Hippocampal formation (tissue), 2 donors: Measurements from ENCODE around the gene ATRN.
A peak's percentile ranks its signal among the peaks of the same experiment; 100 is the strongest.
"Not testable (repeated sequence)": the region's sequence is repeated elsewhere in the genome, so short reads cannot be mapped to it uniquely, and the experiment has no call there.

ENCODE experiments used
- DNase-seq, 2 donors: peaks; one replicate each; lab custom pipeline; 2025; lab: John Stamatoyannopoulos, UW

Gene ATRN

DNA sequence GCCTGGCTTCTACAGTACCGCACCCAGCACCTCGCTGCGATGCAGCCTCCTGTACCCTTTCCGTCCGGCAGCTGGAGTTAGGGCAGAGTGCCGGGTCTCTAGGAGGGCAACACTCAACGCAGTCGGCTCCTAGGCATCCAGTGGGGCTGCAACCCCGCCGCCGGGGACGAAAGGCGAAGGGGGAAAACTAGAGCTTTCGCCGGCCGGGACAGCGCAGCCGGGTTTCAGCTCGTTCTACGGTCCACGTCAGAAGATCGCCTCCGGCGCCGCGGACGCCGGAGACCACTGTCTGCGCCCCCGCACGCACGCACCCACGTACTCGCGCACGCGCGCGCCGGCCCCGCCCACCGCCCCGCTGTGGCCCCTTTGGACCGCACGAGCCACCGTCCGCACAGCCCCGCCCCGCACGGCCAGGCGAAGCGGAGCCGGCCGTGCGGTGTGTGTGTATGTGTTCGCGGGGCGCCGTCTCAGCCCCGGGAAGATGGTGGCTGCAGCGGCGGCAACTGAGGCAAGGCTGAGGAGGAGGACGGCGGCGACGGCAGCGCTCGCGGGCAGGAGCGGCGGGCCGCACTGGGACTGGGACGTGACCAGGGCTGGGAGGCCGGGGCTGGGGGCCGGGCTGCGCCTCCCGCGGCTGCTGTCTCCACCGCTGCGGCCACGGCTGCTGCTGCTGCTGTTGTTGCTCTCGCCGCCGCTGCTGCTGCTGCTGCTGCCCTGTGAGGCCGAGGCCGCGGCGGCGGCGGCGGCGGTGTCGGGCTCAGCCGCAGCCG lies at the start of gene ATRN:
ATRN (plus strand) TSS at position 392 of the 770 bp plus-strand sequence; CDS start at position 482, 90 bp downstream.
- DNase-seq: peak; percentile 65 to 85

DNA sequence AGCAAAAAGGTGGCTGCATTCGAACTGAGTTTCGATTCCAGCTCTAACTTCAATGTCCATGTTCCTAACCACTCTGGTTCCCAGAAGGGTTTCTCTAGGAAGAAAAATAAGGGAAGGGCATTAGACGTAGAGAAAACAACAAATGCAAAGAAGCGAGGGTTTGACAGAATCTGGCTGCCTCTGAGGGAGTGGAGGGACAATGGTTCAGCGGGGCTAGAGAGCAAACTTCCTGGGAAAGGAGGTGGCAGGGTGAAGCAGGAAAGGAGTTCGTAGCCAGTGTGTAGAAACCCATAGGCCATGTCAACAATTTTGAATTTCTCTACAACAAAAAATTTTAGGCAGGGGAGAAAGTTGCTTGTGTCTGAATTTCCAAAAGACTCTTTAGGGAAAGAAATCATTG lies 48.8 kb upstream of the ATRN start:
- no peak for DNase-seq

- DNase-seq: no peak
These were observed 47.7 kb upstream of the ATRN start for GRCh38 chr20:3423126-3423525.

DNA sequence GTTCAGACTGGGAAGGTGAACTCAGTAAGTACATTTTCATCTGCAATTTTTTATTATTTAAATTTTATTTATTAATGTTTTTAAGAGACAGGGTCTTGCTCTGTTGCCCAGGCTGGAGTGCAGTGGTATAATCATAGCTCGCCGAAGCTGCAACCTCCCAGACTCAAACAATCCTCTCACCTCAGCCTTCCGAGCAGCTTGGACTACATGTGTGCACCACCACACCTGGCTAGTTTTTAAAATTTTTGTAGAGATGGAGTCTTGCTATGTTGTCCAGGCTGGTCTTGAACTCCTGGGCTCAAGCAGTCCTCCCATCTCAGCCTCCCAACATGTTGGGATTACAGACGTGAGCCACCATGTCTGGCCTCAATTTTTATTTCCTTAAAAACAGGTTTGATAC lies 44.1 kb upstream of the ATRN start:
- DNase-seq: not testable (repeated sequence)

DNA sequence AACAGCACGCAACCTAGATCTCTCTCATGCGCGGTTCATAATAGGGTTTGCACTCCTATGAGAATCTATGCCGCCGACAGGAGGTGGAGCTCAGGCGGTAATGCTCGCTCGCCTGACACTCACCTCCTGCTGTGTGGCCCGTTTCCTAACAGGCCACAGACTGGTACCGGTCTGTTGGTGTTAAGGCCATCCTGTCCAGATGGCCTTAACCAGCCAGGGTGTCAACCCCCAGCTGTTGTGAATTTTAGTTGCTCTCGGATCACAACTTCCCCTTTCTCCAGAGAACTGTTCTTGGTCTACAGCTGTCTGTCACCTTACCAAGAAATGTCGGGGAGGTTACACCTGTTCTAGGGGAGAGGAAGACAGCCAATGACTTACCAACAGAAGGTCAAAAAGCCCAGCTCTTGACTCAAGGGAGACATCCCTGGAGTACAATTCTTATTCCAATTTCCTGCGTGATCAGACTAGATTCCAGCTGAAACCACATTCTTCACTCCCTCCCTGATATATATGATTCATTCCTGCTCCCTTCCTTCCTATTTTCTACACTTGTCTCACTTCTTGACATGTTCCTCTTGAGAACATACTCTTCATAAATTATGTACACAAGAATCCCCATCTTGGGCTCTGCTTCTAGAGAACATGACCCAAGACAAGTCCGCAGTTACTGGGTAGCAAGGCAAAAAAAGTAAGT lies 40.3 kb upstream of the ATRN start:
- DNase-seq: no peak

DNA sequence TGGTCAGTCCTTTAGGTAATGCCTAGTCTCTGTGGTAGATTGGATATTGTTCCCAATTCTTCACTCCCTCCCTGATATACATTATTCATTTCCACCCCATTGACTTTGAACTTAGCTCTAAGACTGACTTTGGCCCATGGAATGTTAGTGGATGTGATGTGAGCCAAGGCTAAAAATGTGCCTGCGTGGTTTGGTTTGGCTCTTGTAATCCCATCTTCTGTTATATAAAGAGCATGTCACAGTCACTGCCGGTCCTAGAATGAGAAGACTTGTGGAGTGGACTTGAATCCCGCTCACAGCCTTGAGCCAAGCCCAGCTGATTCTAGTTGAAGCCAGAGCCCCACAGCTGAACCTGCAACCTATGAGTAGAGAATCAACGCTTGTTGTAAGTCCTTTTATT lies 39.7 kb upstream of the ATRN start:
- DNase-seq: no peak

- no peak for DNase-seq
These were observed 38.0 kb upstream of the ATRN start for GRCh38 chr20:3432844-3433243.

DNA sequence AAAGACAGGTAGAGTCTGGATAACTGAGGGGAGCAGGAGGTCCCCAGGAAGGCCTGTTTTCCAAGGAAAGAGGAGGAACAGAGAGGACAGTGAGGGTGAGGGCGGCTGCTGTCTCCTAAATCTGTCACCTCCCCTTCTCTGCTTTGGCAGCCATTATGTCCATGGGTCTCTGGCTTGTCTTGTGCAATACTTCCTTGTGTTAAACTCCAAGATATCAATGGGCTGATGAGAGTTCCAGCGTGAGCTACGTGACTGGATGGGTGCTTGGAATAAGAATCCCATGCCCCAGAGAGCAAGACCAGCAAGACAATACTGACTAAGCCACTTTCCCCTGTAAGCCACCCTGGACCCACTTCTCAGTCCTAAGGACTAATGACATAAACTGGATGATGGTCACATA lies 37.1 kb upstream of the ATRN start:
- no peak for DNase-seq

- DNase-seq: no peak
These were observed 36.6 kb upstream of the ATRN start for GRCh38 chr20:3434232-3434631.

GRCh38 chr20:3436864-3437574 lies 33.8 kb upstream of the ATRN start:
- no peak for DNase-seq

DNA sequence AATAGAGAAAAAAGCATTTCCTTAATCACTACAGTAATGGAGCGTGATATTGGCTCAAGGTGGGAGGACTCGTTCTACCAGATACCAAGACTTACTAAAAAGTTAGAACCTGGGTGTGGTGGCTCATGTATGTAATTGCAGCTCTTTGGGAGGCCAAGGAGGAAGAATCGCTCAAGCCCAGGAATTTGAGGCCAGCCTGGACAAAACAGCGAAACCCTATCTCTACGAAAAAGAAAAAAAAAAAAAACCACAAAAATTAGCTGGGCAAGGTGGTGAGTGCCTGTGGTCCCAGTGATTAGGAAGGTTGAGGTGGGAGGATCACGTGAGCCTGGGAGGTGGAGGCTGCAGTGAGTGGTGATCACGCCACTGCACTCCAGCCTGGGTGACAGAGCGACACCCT lies 24.0 kb upstream of the ATRN start:
- DNase-seq: no peak

GRCh38 chr20:3447321-3447720 lies 23.5 kb upstream of the ATRN start:
- DNase-seq: no peak

DNA sequence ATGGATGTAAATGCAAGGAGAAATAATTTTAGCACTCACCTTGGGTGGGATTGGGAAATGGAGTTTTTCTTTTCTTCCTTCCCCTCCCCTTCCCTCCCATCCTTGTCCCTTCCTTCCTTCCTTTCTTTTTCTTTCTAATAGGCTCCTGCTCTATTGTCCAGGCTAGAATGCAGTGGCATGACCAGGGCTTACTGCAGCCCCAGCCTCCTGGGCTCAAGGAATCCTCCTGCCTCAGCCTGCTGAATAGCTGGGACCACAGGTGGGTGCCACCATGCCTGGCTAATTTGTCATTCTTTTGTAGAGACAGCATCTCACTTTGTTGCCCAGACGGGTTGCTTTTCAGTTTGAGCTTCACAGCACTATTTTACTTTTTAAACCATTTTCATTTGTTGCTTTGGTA lies 21.5 kb upstream of the ATRN start:
- no peak for DNase-seq

- no peak for DNase-seq
These were observed 18.7 kb upstream of the ATRN start for GRCh38 chr20:3452136-3452535.

DNA sequence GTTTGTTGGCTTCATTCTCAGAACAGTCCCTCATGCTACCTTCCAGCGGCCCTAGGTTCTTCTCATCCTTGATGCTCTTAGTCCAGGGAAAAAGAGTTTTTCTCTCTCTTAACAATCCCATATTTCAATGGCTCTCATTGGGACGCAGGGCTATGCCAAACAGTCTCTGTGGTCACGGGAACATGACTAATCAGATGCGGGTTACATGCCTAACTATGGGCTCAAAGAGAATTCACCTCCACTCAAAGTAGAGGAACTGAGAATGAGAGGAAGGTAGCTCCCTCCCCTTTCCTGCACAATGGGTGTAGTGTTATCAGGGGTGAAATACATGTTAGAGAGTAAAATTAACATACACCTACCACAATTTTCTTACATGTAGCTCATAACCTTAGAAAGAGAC lies 18.1 kb upstream of the ATRN start:
- no peak for DNase-seq

- DNase-seq: no peak
These were observed 16.0 kb upstream of the ATRN start for GRCh38 chr20:3454831-3455230.

DNA sequence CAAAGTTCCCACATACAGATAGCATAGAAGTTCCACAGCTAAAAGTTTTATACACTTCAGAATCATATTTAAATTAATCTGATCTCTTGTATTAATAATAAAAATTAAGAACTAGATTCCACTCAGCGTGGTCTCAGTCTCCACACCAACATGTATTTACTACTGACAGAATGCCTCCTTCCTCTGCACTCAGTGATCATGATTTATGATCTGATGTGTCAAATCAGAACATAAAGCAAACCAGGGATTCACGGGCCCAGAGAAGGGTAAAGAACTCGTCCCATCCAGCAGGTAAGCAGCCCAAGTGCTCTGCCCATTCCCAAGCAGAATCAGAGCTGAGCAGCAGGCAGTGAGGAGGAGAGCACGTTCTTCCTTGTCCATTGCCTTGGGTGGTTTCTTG lies 14.2 kb upstream of the ATRN start:
- no peak for DNase-seq

DNA sequence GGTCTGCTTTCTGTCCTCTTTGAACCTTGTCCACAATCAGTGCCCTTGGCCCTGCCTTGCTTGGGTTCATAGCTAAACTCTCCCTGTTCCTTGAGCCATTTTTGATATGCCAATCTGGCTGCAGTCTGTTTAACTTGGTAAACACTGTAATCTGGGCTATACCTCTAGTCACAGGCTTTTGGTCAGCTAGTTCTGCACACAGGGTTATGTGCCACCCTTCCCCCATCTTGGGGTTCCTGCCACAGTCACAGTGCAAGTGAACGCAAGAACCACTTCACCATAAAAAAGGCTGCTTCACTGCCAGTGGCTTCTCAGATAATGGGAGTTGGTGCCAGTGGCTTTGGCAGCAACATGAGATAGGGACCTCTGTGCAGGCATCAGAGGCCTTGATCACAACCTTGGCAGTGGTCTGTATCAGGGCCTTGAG lies 10.9 kb upstream of the ATRN start:
- no peak for DNase-seq

- DNase-seq: no peak
These were observed 9.5 kb upstream of the ATRN start for GRCh38 chr20:3461211-3461771.

DNA sequence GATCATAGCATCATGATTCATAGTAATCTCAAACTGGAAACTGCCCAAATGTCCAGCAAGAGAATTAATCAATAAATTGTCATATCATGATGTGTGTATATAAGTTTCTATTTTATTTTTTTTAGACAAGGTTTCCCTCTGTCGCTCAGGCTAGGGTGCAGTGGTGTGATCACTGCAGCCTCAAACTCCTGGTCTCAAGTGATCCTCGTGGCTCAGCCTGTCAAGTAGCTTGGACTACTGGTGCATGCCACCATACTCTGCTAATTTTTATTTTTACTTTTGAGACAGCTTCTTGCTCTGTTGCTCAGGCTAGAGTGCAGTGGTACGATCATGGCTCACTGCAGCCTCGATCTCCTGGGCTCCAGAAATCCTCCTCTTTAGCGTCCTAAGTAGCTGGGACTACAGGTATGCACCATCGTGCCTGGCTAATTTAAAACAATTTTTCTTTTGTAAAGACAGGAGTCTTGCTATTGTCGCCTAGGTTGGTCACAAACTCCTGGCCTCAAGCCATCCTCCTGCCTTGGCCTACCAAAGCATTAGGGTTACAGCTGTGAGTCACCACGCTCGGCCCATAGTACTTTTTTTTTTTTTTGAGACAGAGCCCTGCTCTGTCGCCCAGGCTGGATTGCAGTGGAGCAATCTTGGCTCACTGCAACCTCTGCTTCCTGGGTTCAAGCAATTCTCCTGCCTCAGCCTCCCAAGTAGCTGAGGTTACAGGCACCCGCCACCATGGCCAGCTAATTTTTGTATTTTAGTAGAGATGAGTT lies 8.7 kb upstream of the ATRN start:
- DNase-seq: no peak

DNA sequence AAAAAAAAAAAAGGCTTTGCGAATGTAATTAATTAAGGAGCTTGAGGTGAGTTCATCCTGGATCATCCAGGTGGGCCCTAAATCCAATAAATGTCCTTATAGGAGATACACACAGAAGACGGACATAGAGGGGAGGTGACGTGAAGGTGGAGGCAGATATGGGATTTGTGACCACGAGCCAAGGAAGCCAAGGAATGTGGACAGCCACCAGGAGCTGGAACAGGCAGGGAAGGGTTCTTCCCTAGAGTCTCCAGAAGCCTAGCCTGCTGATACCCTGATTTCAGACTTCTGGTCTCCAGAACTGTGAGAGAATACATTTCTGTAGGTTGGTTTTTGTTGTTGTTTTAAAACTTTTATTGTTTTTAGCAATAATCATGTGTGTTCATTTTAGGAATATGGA lies 6.7 kb upstream of the ATRN start:
- no peak for DNase-seq

DNA sequence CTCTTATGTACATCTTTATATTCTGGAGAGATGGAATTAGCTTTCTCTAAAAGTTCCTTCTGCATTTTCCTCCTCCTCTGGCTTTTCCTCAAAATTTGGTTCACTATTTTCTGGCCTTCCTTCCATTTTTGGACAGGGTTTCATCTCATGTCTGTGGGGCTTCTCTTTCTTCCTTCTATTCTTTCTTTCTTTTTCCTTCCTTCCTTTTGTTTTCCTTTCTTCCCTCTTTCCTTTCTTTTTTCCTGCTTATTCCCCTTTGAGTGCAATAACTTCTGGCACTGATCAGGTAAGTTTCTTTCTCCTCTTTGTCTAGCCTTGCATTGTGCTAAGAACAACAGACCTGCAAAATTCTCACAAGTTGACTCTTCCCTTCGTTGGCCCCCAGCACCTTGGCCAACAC lies 5.5 kb upstream of the ATRN start:
- no peak for DNase-seq
